GM04504 (cell line): Measurements from ENCODE around the gene HNF4A.

Experiments
- DNase-seq: peaks from one replicate; pipeline ENCODE4 v3.0.0-alpha.2; 2012; ENCODE audit warnings: low read depth

HNF4A gene

DNA sequence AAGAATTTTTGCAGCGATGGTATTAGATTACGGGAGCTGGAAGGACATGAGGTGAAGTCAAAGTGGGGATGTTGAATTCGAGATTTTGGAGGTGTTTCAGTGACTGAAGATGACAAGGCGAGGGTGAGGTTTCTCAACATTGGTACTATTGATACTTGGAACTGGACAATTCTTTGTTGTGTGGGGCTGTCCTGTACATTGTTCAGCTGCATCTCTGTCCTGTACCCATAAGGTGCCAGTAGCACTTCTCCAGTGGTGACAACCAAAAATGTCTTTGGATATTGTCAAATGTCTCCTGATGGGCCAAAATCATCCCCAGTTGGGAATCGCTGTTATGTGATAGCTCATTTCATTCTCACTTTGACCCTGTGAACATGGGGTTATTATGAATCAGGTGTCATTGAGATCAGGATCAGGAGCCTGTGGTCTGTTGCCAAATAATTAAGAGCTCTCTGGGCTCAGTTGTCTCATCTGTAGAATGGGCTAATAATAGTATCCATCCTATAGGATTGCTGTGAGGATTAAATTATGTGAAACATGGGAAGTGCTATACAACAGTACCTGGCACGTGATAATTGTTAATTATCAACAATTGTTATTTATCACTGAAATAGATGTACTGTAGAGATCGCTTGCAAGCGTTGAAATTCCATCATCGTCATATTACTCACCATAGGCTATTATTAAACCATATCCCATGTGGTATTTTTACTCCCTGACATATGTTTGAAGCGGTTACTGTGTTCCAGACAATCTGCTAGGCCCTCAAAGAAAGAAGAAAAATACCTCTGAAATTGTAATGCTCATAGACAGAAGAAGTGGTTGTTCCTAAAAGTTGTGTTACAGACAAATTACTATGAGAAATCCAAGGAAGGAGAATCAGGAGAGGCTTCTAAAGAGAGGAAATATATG is 71.6 kb downstream of the HNF4A start:
- DNase-seq = no peak

DNA sequence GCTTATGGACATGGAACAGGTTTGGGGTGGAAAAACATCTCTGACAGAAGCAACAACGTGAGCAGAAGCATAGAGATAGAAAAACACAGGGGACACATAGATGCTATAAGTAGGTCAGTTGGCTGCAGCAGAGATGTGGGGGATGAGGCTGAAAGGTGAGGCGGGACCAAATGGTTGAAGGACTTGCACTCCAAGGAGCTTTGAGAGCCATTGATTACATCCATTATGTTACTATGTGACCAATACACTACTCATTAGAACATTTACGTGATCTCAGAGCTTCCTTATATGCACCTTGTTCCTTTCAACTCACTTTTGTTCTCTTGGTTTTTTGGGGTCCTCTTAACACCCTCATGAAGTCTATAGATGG is 72.3 kb downstream of the HNF4A start:
- no peak for DNase-seq

DNA sequence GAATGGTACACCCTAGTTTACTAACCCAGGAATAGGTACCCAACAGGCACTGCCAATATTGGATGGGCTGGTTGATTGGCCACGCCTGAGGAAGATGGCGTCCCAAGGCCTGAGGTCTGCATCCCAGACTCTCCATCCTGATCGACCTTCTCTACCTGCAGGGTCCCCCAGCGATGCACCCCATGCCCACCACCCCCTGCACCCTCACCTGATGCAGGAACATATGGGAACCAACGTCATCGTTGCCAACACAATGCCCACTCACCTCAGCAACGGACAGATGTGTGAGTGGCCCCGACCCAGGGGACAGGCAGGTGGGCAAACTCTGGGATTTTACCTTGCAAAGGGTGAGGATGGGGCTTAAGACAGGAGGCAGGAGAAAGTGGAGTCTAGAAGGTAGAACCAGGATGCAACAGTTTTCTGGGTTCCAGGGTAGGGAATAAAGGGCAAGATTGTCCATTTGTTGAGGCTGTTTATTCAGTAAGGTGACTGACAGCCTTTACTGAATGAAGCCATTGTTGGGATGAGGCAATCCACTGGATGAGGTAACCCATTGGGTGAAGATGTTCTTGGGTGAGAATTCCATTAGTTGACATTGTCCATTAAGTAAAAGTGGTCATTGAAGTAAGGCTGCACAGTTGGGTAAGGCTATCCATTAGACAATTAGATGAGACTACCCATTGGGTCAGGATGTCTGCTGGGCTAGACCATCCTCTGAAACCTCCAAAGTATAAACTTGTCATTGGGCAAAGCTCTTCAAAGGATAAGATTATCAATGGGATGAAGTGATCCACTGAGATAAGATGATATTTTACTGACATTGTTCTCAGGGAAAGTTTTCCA is 72.9 kb downstream of the HNF4A start:
- no peak for DNase-seq

DNA sequence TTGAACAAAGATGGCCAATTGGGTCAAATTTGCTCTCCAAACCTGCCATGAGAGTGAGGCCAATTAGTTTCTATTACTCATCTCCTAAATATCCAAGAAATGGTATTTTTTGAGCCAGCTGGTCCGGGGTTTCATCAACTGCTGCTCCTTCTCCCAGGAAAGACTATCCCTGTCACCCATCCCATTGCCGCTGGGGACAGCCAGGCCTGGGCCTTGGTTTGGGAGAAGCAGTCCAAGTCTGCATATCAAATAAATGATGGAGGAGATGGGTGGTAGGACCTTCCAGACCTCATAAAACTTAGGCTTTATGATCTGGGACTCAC is 73.5 kb downstream of the HNF4A start:
- DNase-seq = no peak

DNA sequence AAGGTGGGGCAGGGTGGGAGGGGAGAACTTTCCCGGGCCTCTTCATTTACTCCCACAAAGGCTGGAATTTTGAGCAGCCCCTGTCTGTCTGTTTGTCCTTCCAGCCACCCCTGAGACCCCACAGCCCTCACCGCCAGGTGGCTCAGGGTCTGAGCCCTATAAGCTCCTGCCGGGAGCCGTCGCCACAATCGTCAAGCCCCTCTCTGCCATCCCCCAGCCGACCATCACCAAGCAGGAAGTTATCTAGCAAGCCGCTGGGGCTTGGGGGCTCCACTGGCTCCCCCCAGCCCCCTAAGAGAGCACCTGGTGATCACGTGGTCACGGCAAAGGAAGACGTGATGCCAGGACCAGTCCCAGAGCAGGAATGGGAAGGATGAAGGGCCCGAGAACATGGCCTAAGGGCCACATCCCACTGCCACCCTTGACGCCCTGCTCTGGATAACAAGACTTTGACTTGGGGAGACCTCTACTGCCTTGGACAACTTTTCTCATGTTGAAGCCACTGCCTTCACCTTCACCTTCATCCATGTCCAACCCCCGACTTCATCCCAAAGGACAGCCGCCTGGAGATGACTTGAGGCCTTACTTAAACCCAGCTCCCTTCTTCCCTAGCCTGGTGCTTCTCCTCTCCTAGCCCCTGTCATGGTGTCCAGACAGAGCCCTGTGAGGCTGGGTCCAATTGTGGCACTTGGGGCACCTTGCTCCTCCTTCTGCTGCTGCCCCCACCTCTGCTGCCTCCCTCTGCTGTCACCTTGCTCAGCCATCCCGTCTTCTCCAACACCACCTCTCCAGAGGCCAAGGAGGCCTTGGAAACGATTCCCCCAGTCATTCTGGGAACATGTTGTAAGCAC is 74.1 kb downstream of the HNF4A start:
- no peak for DNase-seq

DNA sequence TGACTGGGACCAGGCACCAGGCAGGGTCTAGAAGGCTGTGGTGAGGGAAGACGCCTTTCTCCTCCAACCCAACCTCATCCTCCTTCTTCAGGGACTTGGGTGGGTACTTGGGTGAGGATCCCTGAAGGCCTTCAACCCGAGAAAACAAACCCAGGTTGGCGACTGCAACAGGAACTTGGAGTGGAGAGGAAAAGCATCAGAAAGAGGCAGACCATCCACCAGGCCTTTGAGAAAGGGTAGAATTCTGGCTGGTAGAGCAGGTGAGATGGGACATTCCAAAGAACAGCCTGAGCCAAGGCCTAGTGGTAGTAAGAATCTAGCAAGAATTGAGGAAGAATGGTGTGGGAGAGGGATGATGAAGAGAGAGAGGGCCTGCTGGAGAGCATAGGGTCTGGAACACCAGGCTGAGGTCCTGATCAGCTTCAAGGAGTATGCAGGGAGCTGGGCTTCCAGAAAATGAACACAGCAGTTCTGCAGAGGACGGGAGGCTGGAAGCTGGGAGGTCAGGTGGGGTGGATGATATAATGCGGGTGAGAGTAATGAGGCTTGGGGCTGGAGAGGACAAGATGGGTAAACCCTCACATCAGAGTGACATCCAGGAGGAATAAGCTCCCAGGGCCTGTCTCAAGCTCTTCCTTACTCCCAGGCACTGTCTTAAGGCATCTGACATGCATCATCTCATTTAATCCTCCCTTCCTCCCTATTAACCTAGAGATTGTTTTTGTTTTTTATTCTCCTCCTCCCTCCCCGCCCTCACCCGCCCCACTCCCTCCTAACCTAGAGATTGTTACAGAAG is 75.0 kb downstream of the HNF4A start:
- no peak for DNase-seq

DNA sequence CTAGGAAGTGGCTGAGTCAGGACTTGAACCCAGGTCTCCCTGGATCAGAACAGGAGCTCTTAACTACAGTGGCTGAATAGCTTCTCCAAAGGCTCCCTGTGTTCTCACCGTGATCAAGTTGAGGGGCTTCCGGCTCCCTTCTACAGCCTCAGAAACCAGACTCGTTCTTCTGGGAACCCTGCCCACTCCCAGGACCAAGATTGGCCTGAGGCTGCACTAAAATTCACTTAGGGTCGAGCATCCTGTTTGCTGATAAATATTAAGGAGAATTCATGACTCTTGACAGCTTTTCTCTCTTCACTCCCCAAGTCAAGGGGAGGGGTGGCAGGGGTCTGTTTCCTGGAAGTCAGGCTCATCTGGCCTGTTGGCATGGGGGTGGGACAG is 75.6 kb downstream of the HNF4A start:
- DNase-seq = no peak

DNA sequence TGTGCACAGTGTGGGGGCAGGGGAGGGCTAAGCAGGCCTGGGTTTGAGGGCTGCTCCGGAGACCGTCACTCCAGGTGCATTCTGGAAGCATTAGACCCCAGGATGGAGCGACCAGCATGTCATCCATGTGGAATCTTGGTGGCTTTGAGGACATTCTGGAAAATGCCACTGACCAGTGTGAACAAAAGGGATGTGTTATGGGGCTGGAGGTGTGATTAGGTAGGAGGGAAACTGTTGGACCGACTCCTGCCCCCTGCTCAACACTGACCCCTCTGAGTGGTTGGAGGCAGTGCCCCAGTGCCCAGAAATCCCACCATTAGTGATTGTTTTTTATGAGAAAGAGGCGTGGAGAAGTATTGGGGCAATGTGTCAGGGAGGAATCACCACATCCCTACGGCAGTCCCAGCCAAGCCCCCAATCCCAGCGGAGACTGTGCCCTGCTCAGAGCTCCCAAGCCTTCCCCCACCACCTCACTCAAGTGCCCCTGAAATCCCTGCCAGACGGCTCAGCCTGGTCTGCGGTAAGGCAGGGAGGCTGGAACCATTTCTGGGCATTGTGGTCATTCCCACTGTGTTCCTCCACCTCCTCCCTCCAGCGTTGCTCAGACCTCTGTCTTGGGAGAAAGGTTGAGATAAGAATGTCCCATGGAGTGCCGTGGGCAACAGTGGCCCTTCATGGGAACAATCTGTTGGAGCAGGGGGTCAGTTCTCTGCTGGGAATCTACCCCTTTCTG is 76.2 kb downstream of the HNF4A start:
- no peak for DNase-seq

DNA sequence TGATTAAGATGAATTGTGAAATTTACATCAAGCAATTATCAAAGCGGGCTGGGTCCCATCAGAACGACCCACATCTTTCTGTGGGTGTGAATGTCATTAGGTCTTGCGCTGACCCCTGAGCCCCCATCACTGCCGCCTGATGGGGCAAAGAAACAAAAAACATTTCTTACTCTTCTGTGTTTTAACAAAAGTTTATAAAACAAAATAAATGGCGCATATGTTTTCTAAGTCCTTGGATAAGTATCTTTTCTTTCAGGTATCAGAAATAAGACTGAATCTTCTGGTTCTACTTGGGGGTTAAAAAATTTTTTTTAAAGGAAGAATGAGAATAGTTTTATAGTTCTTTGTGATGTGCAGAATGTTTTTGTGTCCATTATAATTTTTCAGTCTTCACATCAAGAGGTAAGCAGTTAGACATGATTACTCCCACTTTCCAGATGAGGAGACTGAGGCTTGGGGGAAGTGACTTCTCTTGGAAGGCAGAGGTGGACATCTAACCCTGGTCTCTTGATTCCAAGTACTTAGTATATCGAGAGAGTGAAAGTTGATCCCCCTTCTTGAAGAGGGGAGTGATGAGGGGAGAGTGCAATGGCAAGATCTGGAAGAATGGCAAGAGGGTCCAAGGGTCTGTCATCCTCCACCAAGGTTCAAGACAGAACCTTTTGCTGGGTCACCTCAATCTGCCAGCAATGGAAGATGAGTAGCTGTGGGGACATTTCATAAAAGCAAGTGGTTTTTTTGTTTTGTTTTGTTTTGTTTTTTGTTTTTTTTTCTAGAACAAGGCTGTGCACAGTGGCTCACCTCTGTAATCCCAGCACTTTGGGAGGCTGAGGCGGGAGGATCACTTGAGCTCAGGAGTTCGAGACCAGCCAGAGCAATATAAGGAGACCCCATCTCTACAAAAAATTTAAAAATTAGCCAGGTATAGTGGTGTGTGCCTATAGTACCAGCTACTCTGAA is 77.4 kb downstream of the HNF4A start:
- DNase-seq = no peak

DNA sequence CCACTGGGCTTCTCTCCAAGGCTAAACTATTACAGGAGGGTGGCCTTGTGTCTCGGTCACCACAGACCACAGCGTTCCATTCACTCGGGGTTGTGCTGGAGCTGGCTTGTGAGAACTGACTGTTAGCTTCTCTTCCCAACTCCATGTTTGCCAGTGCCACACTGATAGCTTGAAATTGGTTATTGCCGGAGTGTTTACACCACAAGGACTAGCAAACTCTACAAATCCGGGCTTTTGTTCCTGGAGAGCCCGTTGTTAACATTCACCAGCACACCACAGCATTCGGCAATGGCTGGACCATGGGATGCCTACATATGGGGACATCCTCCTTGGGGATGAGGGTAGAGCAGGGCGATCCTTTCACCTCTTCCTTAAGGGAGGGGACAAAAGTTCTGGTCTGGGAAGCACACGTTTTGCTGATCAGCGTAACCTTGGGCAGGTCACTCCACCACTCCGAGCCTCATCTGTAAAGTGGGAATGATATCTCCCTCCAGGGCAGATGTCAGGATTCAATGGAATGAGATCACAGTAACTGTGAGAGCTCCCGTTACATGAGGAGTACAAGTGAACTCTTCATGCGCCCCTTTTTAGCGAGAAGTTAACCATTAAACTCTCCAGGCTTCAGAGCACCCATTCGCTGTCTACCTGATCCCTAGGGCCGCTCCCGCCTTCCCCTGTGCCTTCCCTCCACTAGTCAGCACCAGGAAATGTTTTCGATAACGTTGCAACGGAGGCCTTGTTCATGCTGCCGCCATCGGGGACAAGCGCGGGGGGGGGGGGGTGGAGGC is 78.4 kb downstream of the HNF4A start:
- DNase-seq = no peak

DNA sequence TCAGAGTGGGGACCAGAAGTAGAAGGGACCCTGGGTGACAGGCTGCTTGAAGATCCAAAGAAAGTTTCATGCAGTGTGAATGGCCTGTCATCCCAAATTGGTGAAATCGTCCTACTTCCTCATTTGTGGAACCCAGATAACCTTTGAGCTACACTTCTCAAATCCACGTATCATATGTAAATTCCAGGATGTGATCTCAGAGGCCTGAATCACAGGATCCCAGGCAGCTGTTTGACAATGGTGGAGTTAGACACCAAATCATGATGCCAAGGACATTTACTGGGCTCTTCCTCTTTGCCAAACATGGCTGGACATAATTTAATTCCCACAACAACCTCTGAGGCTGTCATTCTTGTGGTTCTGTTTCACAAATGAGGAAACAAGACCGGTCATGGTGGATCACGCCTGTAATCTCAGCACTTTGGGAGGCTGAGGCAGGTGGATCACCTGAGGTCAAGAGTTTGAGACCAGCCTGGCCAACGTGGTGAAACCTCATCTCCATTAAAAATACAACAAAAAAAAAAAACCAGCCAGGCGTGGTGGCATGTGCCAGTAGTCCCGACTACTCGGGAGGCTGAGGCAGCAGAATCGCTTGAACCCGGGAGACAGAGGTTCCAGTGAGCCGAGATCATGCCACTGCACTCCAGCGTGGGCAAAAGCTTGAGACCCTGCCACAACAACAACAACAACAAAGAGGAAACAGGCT is 80.3 kb downstream of the HNF4A start:
- no peak for DNase-seq

DNA sequence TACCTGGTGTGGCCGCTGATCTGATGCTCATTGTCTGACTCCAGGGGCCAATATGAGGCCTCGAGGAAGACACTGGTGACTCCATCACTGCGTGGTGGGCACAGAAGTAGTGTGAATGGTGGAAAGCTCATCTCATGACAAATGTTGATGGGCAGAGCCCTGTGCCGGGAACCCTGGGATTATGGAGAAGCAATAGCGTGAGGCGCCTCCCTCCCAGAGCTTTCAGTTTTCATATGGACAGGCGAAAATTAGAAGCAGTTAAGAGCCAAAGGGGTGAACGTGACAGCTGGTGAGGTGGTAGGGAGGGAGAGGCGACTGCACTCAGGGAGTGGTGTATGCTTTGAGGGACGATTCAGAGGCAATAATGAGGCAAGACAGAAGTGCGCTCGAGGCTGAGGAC is 80.9 kb downstream of the HNF4A start:
- no peak for DNase-seq

DNA sequence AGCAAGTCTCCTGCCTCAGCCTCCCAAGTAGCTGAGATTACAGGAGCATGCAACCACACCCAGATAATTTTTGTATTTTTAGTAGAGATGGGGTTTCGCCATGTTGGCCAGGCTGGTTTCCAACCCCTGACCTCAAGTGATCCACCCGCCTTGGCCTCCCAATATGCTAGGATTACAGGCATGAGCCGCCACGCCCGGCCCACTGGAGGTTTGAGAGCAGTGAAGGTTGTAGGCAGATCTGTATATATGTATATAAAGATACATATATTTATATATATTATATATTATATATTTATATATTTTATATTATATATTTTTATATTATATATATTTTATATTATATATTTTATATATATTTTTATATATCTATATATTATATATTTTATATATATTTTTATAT is 82.0 kb downstream of the HNF4A start:
- no peak for DNase-seq

DNA sequence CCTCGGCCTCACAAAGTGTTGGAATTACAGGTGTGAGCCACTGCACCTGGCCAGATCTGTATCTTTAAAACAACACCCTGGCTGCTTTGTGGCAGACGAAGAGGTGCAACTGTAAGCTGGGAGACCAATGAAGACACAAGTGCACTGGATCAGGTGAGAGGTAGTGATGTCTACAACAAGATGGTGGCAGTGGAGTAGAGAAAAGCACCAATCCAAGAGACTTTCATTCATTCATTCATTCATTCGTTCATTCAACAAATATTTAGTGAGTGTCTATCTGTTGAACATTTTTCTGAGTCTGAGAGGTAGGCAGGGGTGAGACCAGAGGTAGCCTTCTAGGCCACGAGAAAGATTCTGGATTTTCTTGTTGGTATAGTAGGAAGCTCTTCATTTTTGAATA is 83.3 kb downstream of the HNF4A start:
- DNase-seq = no peak

DNA sequence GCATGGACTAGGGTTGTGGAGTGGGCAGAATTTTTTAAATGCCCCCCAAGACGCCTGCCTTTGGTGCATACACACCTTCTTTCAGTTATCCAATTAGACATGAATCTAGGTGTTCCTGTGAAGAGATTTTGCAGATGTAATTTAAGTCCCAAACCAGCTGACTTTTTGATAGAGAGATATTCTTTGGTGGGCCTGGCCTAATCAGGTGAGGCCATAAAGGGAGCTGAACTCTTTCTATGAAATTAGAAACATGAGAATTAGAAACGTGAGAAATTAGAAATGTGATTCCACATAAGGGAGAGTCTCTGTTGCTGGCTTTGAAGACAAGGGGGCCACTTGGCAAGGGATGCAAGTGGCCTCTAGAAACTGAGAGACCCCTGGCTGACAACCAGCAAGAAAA is 83.8 kb downstream of the HNF4A start:
- DNase-seq = no peak

DNA sequence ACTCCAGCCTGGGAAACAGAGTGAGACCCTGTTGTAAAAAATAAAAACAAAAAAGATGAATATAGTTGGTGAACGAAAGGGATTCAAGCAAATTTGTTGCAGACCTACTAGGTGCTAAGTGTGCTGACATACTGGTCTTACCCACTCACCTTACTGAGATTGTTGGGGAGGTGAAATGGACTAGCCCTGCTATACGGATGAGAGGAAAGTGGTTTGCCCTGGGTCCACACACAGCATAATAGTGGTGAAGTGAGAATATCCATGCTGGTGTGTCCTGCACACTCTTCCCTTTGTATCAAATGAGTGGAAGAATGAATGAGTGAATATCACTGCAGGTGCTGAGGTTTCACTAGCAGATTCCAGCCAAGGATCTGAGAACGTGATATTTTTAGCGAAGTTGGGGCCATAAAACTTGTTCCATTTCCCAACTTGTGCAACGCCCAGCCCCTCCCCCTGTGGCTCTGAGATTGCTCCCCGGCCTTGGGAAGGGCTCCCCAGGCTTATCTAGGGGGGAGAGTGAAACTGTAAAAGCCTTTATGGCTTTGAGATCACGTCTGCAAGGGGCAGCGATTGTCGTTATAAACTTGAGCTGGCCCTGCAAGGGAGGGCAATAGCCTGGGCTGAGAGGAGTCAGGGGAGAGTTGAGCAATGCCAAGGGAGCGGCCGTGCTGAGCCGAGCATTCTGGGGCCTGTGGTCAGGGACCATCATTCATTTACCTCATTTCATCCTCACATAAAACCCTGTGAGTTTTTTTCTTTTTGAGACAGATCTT is 87.0 kb downstream of the HNF4A start:
- DNase-seq = no peak
